GM04503 (cell line): ENCODE measurements around the gene SBK2.

Experiments
- DNase-seq: peaks from one replicate; pipeline ENCODE4 v3.0.0-alpha.2; 2012; ENCODE audit warnings: low read depth

The SBK2 gene

GRCh38 chr19:55486043-55486970, 50.6 kb downstream of the SBK2 start:
- DNase-seq, result no peak

- DNase-seq, result no peak
Observed at GRCh38 chr19:55485439-55486011, 51.4 kb downstream of the SBK2 start.

- DNase-seq, result no peak
Observed at GRCh38 chr19:55484593-55485438, 52.1 kb downstream of the SBK2 start, which contains the start of gene NAT14. Gene NAT14, plus strand, starts transcription at chr19:55485188. Its CDS starts 521 bp downstream, at chr19:55485709.

GRCh38 chr19:55483706-55484592, 53.0 kb downstream of the SBK2 start:
- no peak for DNase-seq

- DNase-seq, result no peak
Observed at GRCh38 chr19:55482967-55483705, 53.8 kb downstream of the SBK2 start.

GRCh38 chr19:55482156-55482961, 54.6 kb downstream of the SBK2 start:
- DNase-seq, result no peak

GRCh38 chr19:55481794-55482155, 55.2 kb downstream of the SBK2 start:
- DNase-seq, result no peak

GRCh38 chr19:55481148-55481793, 55.7 kb downstream of the SBK2 start:
- no peak for DNase-seq

GRCh38 chr19:55479451-55480230, 57.3 kb downstream of the SBK2 start:
- DNase-seq, result no peak

- no peak for DNase-seq
Observed at GRCh38 chr19:55479045-55479444, 57.9 kb downstream of the SBK2 start.
